IMR-90 (cell line): Measurements from ENCODE around the gene DHRS4. TPM values are rescaled to one million over a fixed set of nuclear protein-coding genes. Genes with fewer than 3 reads are reported as not detected.

Experiments used
- ATAC-seq: fragments of 200-7000 bp; cut with Tn5 transposase; 2 replicates; pipeline ENCODE4 v1.9.1; 2020; ENCODE audit warnings: low read depth, mild to moderate bottlenecking, moderate library complexity
- BruUV-seq: library from RNA; stranded (reverse); fragments of 400-500 nt; replicated peaks from 2 replicates; lab custom pipeline; 2021; lab: Mats Ljungman, UMichigan
- CTCF ChIA-PET: fragments of 300-600 bp; formaldehyde crosslinking; extraction: SDS; loops from one replicate; lab custom pipeline; 2021; ENCODE audit warnings: antibody characterized with exemption; lab: Yijun Ruan, JAX
- POLR2A ChIA-PET: fragments of 300-600 bp; sonication (Branson Sonifier 250); formaldehyde crosslinking; loops from one replicate; lab custom pipeline; 2022; ENCODE audit warnings: antibody characterized with exemption; ENCODE audit not compliant: unreplicated experiment; lab: Charles Lee
- DNase-seq: peaks from one replicate; pipeline ENCODE4 v3.0.0; 2013
- H2AFZ ChIP-seq: replicated peaks from 2 replicates; pipeline ENCODE3; 2013; ENCODE audit warnings: low read length, mild to moderate bottlenecking; ENCODE audit not compliant: poor library complexity
- H2AK5ac ChIP-seq: 2 replicates; pipeline ENCODE4 v1.6.1; 2013; ENCODE audit warnings: low read depth, low read length, inconsistent platforms
- H2AK9ac ChIP-seq: replicated peaks from 2 replicates; pipeline ENCODE3; 2013; ENCODE audit warnings: mild to moderate bottlenecking, low read depth, low read length, moderate library complexity; ENCODE audit not compliant: poor library complexity
- H2BK120ac ChIP-seq: 2 replicates; pipeline ENCODE4 v1.6.1; 2013; ENCODE audit warnings: low read depth, low read length, inconsistent platforms
- H2BK15ac ChIP-seq: 3 replicates; pipeline ENCODE4 v1.6.1; 2013; ENCODE audit warnings: low read depth, low read length, inconsistent platforms
- H2BK20ac ChIP-seq: 2 replicates; pipeline ENCODE4 v1.6.1; 2013; ENCODE audit warnings: low read depth, mild to moderate bottlenecking, inconsistent platforms, low read length, moderate library complexity
- H2BK5ac ChIP-seq: 2 replicates; pipeline ENCODE4 v1.6.1; 2013; ENCODE audit warnings: mild to moderate bottlenecking, low read depth, low read length, inconsistent platforms; ENCODE audit not compliant: poor library complexity, severe bottlenecking
- H3K14ac ChIP-seq: replicated peaks from 2 replicates; pipeline ENCODE4 v1.6.1; 2013; ENCODE audit warnings: low read depth, low read length, inconsistent platforms
- H3K18ac ChIP-seq: 2 replicates; pipeline ENCODE4 v1.6.1; 2013; ENCODE audit warnings: low read depth, low read length, control low read depth
- H3K23ac ChIP-seq: 2 replicates; pipeline ENCODE4 v1.6.1; 2013; ENCODE audit warnings: low read depth, low read length, inconsistent platforms
- H3K27ac ChIP-seq: 2 replicates; pipeline ENCODE4 v1.5.1; 2013; ENCODE audit warnings: mild to moderate bottlenecking, control low read depth, low read length; ENCODE audit not compliant: insufficient read depth
- H3K27me3 ChIP-seq: 2 replicates; pipeline ENCODE4 v1.6.1; 2013; ENCODE audit warnings: low read length; ENCODE audit not compliant: control insufficient read depth, insufficient read depth
- H3K36me3 ChIP-seq: 2 replicates; pipeline ENCODE4 v1.6.1; 2013; ENCODE audit warnings: low read length, mixed read lengths; ENCODE audit not compliant: control insufficient read depth, insufficient read depth
- H3K4ac ChIP-seq: 2 replicates; pipeline ENCODE4 v1.6.1; 2013; ENCODE audit warnings: low read depth, low read length, inconsistent platforms
- H3K4me1 ChIP-seq: 2 replicates; pipeline ENCODE4 v1.6.1; 2013; ENCODE audit warnings: low read length, mixed read lengths; ENCODE audit not compliant: control insufficient read depth, insufficient read depth
- H3K4me2 ChIP-seq: 2 replicates; pipeline ENCODE4 v1.6.1; 2013; ENCODE audit warnings: low read depth, mild to moderate bottlenecking, control low read depth, low read length, moderate library complexity
- H3K4me3 ChIP-seq: 2 replicates; pipeline ENCODE4 v1.5.1; 2013; ENCODE audit warnings: low read depth, mild to moderate bottlenecking, control low read depth, low read length, moderate library complexity; ENCODE audit not compliant: insufficient read depth
- H3K56ac ChIP-seq: 2 replicates; pipeline ENCODE4 v1.6.1; 2013; ENCODE audit warnings: low read length, inconsistent platforms; ENCODE audit not compliant: insufficient read depth; ENCODE audit errors: extremely low read depth
- H3K79me1 ChIP-seq, 2 experiments: 2 replicates each; pipeline ENCODE4 v1.6.1; 2013; ENCODE audit warnings: low read length in 2 of 2, inconsistent platforms in 1 of 2, low read depth in 1 of 2
- H3K9ac ChIP-seq: 2 replicates; pipeline ENCODE4 v1.6.1; 2013; ENCODE audit warnings: low read depth, low read length, control low read depth
- H3K9me1 ChIP-seq: 2 replicates; pipeline ENCODE4 v1.6.1; 2013; ENCODE audit warnings: low read length, inconsistent platforms; ENCODE audit not compliant: insufficient read depth
- H3K9me3 ChIP-seq: 2 replicates; pipeline ENCODE4 v1.6.1; 2013; ENCODE audit warnings: low read length; ENCODE audit not compliant: control insufficient read depth, insufficient read depth
- H4K20me1 ChIP-seq: 2 replicates; pipeline ENCODE4 v1.6.1; 2013; ENCODE audit warnings: low read length, inconsistent platforms; ENCODE audit not compliant: insufficient read depth
- H4K5ac ChIP-seq: 2 replicates; pipeline ENCODE4 v1.6.1; 2013; ENCODE audit warnings: mild to moderate bottlenecking, low read depth, low read length, control low read depth
- H4K8ac ChIP-seq, 2 experiments: 2 replicates each; pipeline ENCODE4 v1.6.1; 2013; ENCODE audit warnings: low read depth in 2 of 2, low read length in 2 of 2, control low read depth in 1 of 2, inconsistent platforms in 1 of 2
- H4K91ac ChIP-seq: 2 replicates; pipeline ENCODE4 v1.6.1; 2013; ENCODE audit warnings: low read depth, low read length, inconsistent platforms; ENCODE audit not compliant: insufficient read depth
- BHLHE40 ChIP-seq: fragments of 150-350 bp; IDR thresholded peaks from 2 replicates; pipeline ENCODE4 v1.6.1; 2016; ENCODE audit warnings: mild to moderate bottlenecking, low read depth, low read length
- CEBPB ChIP-seq: IDR thresholded peaks from 2 replicates; pipeline ENCODE4 v1.6.1; 2012; ENCODE audit warnings: low read depth, low read length, improper control_type of control experiment
- CHD1 ChIP-seq: IDR thresholded peaks from 2 replicates; pipeline ENCODE4 v1.6.1; 2012; ENCODE audit warnings: low read depth, low read length, improper control_type of control experiment
- CTCF ChIP-seq: conservative IDR thresholded peaks from 2 replicates; pipeline ENCODE4 v1.5.1; 2012; ENCODE audit warnings: mild to moderate bottlenecking, low read depth, low read length, improper control_type of control experiment
- ELK1 ChIP-seq: fragments of 150-350 bp; IDR thresholded peaks from 2 replicates; pipeline ENCODE4 v1.6.1; 2016; ENCODE audit warnings: low read depth, mild to moderate bottlenecking, low read length, moderate library complexity, borderline replicate concordance
- FOS ChIP-seq: fragments of 150-350 bp; IDR thresholded peaks from 2 replicates; pipeline ENCODE4 v1.6.1; 2016; ENCODE audit warnings: low read depth, low read length
- MAFK ChIP-seq: IDR thresholded peaks from 2 replicates; pipeline ENCODE4 v1.6.1; 2012; ENCODE audit warnings: low read depth, low read length, improper control_type of control experiment
- MAZ ChIP-seq: IDR thresholded peaks from 2 replicates; pipeline ENCODE4 v1.6.1; 2012; ENCODE audit warnings: low read depth, mild to moderate bottlenecking, low read length, improper control_type of control experiment, moderate library complexity, borderline replicate concordance
- MXI1 ChIP-seq: IDR thresholded peaks from 2 replicates; pipeline ENCODE4 v1.6.1; 2012; ENCODE audit warnings: low read depth, mild to moderate bottlenecking, low read length, moderate library complexity, borderline replicate concordance
- NFE2L2 ChIP-seq: fragments of 150-350 bp; IDR thresholded peaks from 2 replicates; pipeline ENCODE4 v1.6.1; 2016; ENCODE audit warnings: low read depth, mild to moderate bottlenecking, low read length
- POLR2A ChIP-seq: IDR thresholded peaks from 2 replicates; pipeline ENCODE4 v1.6.1; 2012; ENCODE audit warnings: mild to moderate bottlenecking, low read depth, low read length
- RAD21 ChIP-seq: IDR thresholded peaks from 2 replicates; pipeline ENCODE4 v1.6.1; 2012; ENCODE audit warnings: low read length, improper control_type of control experiment
- RCOR1 ChIP-seq: IDR thresholded peaks from 2 replicates; pipeline ENCODE4 v1.6.1; 2012; ENCODE audit warnings: mild to moderate bottlenecking, low read length, improper control_type of control experiment; ENCODE audit not compliant: insufficient replicate concordance
- RFX5 ChIP-seq: IDR thresholded peaks from 2 replicates; pipeline ENCODE4 v1.8.0; 2012; ENCODE audit warnings: low read depth, mild to moderate bottlenecking, low read length, moderate library complexity
- SMC3 ChIP-seq: fragments of 150-350 bp; IDR thresholded peaks from 2 replicates; pipeline ENCODE4 v1.6.1; 2016; ENCODE audit warnings: low read depth, mild to moderate bottlenecking, antibody characterized with exemption, low read length, moderate library complexity
- USF2 ChIP-seq: fragments of 150-350 bp; IDR thresholded peaks from 2 replicates; pipeline ENCODE4 v1.6.1; 2017; ENCODE audit warnings: mild to moderate bottlenecking, antibody characterized with exemption, low read length, low read depth
- WGBS, 2 experiments: methylation state at CpG; one replicate each; pipeline versions ENCODE4 v1.1.5 to v1.1.7; 2013; ENCODE audit warnings: missing lambda C conversion rate in 2 of 2; ENCODE audit not compliant: insufficient read length in 1 of 2; ENCODE audit errors: extremely low coverage in 2 of 2; 5-methylcytosine and 5-hydroxymethylcytosine counted together
- dilution Hi-C: fragments of 300-500 bp; cut with HindIII; formaldehyde crosslinking; loops from one replicate; pipeline ENCODE4 v1.14.3; 2018; ENCODE audit warnings: low sequenced_read_pairs; ENCODE audit not compliant: unreplicated experiment
- in situ Hi-C: fragments of 300-500 bp; cut with MboI; formaldehyde crosslinking; loops from 3 replicates; pipeline ENCODE4 v1.14.3; 2019; ENCODE audit warnings: low sequenced_read_pairs, inconsistent platforms, mixed read lengths
- intact Hi-C: fragments of 100-400 bp; cut with micrococcal nuclease; formaldehyde crosslinking; loops from 2 replicates; pipeline ENCODE4 v1.10.0; 2022
- polyA plus RNA-seq, 3 experiments: library from polyadenylated mRNA; depleted of rRNA; stranded (reverse); fragments of >200 nt; gene quantifications; 2 replicates each; pipeline ENCODE4 v1.2.3, GENCODE V29; 2012; ENCODE audit warnings: low replicate concordance in 1 of 3
- total RNA-seq: library from RNA; depleted of rRNA; stranded (reverse); fragments of >200 nt; gene quantifications from 2 replicates; pipeline ENCODE4 v1.2.3, GENCODE V29; 2012

The DHRS4 gene
- total and polyA plus RNA-seq, 2 of the 4 experiments (the other 2 are of a cell fraction) = 43.2 to 51.8 TPM

GRCh38 chr14:24011051-24011450 is 57.5 kb downstream of the DHRS4 start:
- dilution Hi-C loops = no loop called here
- WGBS, 2 experiments = 60% methylated on average over 1 of the region's 2 CpGs; no CpG with 5 or more reads in 1 of the 2 experiments
- no peak for TF ChIP-seq CHD1
- no peak for TF ChIP-seq CEBPB
- TF ChIP-seq MAFK = no peak
- no peak for TF ChIP-seq RCOR1
- TF ChIP-seq USF2 = no peak
- TF ChIP-seq RFX5 = no peak
- no peak for TF ChIP-seq RAD21
- TF ChIP-seq NFE2L2 = no peak
- TF ChIP-seq POLR2A = no peak
- TF ChIP-seq MAZ = no peak
- TF ChIP-seq SMC3 = no peak
- no peak for TF ChIP-seq FOS
- no peak for TF ChIP-seq BHLHE40
- TF ChIP-seq CTCF = no peak
- no peak for TF ChIP-seq MXI1
- no peak for TF ChIP-seq ELK1
- DNase-seq = no peak
- Histone ChIP-seq H4K5ac (no peak overlapping the region), H2AK9ac (no peak overlapping the region), H3K9me1 (no peaks in the 10 kb centered on the region), H4K8ac (no peak overlapping the region), H3K4me3 (no peak overlapping the region), H2AFZ (no peak overlapping the region), H3K9me3 (no peaks in the 10 kb centered on the region), H3K14ac (no peak overlapping the region), H3K4me1 (peaks cover 2% of the 10 kb centered on the region; the same call in 1 of the 2 replicates), H2BK120ac (no peak overlapping the region), H3K18ac (no peak overlapping the region), H3K9ac (no peak overlapping the region), H3K4me2 (no peak overlapping the region), H2AK5ac (no peak overlapping the region), H2BK15ac (no peak overlapping the region), H4K20me1 (no peaks in the 10 kb centered on the region), H2BK20ac (no peak overlapping the region), H3K56ac (no peak overlapping the region), H3K23ac (no peak overlapping the region), H3K79me1 (no peaks in the 10 kb centered on the region), H4K91ac (no peak overlapping the region), H2BK5ac (no peak overlapping the region), H3K27ac (no peak overlapping the region), H3K36me3 (no peaks in the 10 kb centered on the region), H3K4ac (no peak overlapping the region), H3K27me3 (no peaks in the 10 kb centered on the region)
- in situ Hi-C loops = loop anchor here (5.0 kb wide), 1 partner anchor 34 kb away; no protein-coding TSS in a partner anchor
- BruUV-seq = no TSS peak
- no peak for ATAC-seq
- ChIA-PET POLR2A (no interaction called here), CTCF (no interaction called here)
- intact Hi-C loops = loop anchor here (5.0 kb wide), 1 partner anchor 231 kb away; the partner anchor contains the start of gene TINF2
